ENCODE data around the gene CEP112. TPM values are rescaled to one million over a fixed set of nuclear protein-coding genes. Genes with fewer than 3 reads are reported as not detected.

The CEP112 gene
- total RNA-seq, 1 donor from 2014 or later = 21.8 TPM

GRCh38 chr17:65588181-65588808 lies 603.6 kb downstream of the CEP112 start:
- TF ChIP-seq, protein P1, sequence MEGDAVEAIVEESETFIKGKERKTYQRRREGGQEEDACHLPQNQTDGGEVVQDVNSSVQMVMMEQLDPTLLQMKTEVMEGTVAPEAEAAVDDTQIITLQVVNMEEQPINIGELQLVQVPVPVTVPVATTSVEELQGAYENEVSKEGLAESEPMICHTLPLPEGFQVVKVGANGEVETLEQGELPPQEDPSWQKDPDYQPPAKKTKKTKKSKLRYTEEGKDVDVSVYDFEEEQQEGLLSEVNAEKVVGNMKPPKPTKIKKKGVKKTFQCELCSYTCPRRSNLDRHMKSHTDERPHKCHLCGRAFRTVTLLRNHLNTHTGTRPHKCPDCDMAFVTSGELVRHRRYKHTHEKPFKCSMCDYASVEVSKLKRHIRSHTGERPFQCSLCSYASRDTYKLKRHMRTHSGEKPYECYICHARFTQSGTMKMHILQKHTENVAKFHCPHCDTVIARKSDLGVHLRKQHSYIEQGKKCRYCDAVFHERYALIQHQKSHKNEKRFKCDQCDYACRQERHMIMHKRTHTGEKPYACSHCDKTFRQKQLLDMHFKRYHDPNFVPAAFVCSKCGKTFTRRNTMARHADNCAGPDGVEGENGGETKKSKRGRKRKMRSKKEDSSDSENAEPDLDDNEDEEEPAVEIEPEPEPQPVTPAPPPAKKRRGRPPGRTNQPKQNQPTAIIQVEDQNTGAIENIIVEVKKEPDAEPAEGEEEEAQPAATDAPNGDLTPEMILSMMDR (IDR thresholded peaks at IDR 0.05) = no peak
- Mint-ChIP-seq H3K4me1 (ENCODE audit: low read depth) (no peaks in the 10 kb centered on the region), H3K27ac (ENCODE audit: unreplicated experiment) (no peak overlapping the region), H3K27me3 (ENCODE audit: low read depth) (no peaks in the 10 kb centered on the region), H3K36me3 (ENCODE audit: low read depth) (no peaks in the 10 kb centered on the region), H3K4me3 (ENCODE audit: unreplicated experiment) (no peak overlapping the region), H3K9me3 (ENCODE audit: low read depth) (no peaks in the 10 kb centered on the region)
- DNase-seq (ENCODE audit: low spot score) = no peak

DNA sequence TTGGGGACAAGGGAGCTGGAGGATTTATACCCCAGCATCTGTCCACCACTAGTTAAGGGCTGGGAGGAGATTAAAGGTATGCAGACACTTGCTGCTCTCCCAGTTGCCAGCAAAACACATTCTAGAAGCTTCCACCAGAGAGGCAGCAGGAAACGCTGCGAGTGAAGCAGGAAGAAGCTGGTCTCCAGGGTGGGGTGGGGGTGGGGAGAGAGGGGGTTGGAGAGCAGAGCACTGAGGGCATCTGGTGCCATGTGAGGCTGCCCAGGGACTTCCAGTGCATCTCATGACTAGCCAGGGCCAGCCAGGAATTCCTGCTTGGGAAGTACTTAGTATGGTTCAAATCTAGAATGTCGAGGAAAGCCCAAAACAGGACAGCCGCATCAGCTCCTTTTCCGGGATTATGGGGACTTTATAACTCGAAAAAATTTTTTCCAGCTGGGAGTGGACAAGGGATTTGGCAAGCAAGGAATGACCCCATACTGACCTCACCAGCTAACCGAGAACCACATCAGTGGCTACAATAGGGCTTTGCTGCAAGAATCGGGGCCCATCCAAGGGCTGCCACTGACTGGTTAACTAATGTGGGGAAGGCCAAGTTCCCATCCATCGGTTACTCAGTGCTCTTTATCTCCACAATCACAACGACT lies 604.3 kb downstream of the CEP112 start:
- Mint-ChIP-seq H3K36me3 (ENCODE audit: low read depth) (no peaks in the 10 kb centered on the region), H3K27me3 (ENCODE audit: low read depth) (no peaks in the 10 kb centered on the region), H3K4me3 (ENCODE audit: unreplicated experiment) (no peak overlapping the region), H3K4me1 (ENCODE audit: low read depth) (no peaks in the 10 kb centered on the region), H3K27ac (ENCODE audit: unreplicated experiment) (no peak overlapping the region), H3K9me3 (ENCODE audit: low read depth) (no peaks in the 10 kb centered on the region)
- TF ChIP-seq, protein P1 (IDR thresholded peaks at IDR 0.05) = no peak
- no peak for DNase-seq (ENCODE audit: low spot score)

DNA sequence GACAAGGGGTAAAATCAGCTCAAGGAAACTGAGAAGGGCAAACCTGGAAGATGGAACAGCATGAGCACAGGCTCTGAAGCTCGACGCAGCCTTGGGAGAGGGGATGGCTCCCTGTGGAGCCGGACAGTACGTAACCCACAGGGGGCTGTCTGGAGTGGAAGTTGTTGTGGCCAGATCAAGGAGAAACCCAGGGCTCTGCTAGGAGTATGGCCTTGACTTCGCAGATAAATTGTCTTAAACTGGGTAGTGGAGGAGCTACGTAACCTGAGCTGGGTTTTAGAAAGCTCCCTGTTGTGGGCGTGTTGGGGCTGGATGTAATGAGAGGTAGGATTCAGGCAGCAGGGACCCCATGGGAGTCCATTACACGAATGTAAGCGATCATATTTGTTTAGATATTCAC lies 605.0 kb downstream of the CEP112 start:
- no peak overlapping the region for H3K27ac Mint-ChIP-seq (ENCODE audit: unreplicated experiment)

More for the DNA sequence above, 605.0 kb downstream of the CEP112 start:
- H3K4me1 Mint-ChIP-seq (ENCODE audit: low read depth) = no peaks in the 10 kb centered on the region
- no peak overlapping the region for H3K4me3 Mint-ChIP-seq (ENCODE audit: unreplicated experiment)
- no peaks in the 10 kb centered on the region for H3K36me3 Mint-ChIP-seq (ENCODE audit: low read depth)
- DNase-seq (ENCODE audit: low spot score) = no peak
- TF ChIP-seq, protein P1 (IDR thresholded peaks at IDR 0.05) = no peak
- H3K27me3 Mint-ChIP-seq (ENCODE audit: low read depth) = no peaks in the 10 kb centered on the region
- no peaks in the 10 kb centered on the region for H3K9me3 Mint-ChIP-seq (ENCODE audit: low read depth)

Other genes with a start within 250 kb of the CEP112 start
- gene APOH, start 37.3 kb upstream of the CEP112 start, total RNA-seq = not detected in 3 replicates
- 51.5 to 83.1 TPM (median 54.1 TPM) in 3 replicates for gene PRKCA, start 110.5 kb upstream of the CEP112 start, total RNA-seq